Esophagus muscularis mucosa (tissue), 4 donors: ENCODE results near the gene TMEM131L. TPM values are rescaled to one million over a fixed set of nuclear protein-coding genes. Genes with fewer than 3 reads are reported as not detected.

ENCODE experiments used
- DNase-seq: peaks from one replicate; pipeline ENCODE4 v3.0.0-alpha.2; 2017; ENCODE audit errors: extremely low spot score
- H3K27ac ChIP-seq, 4 donors: fragments of 200-600 bp; sonication (generic); replicated peaks in 1 of 4; 1 replicate in 3 of 4; 2 replicates in 1 of 4; pipeline ENCODE4 v1.5.1; 2016 to 2019; ENCODE audit warnings: mild to moderate bottlenecking in 1 of 4
- H3K27me3 ChIP-seq, 4 donors: fragments of 200-600 bp; sonication (generic); one replicate each; pipeline versions ENCODE4 v1.5.1 to v1.6.0; 2016 to 2019
- H3K36me3 ChIP-seq, 4 donors: fragments of 200-600 bp; sonication (generic); one replicate each; pipeline ENCODE4 v1.5.1; 2016 to 2019
- H3K4me1 ChIP-seq, 4 donors: fragments of 200-600 bp; sonication (generic); one replicate each; pipeline ENCODE4 v1.5.1; 2016 to 2019
- H3K4me3 ChIP-seq, 4 donors: fragments of 200-600 bp; sonication (generic); 1 replicate in 2 of 4; 2 replicates in 2 of 4; pipeline ENCODE4 v1.5.1; 2016 to 2019; ENCODE audit warnings: mild to moderate bottlenecking in 4 of 4, moderate library complexity in 1 of 4
- H3K9me3 ChIP-seq, 4 donors: fragments of 200-600 bp; sonication (generic); 1 replicate in 3 of 4; 2 replicates in 1 of 4; pipeline ENCODE4 v1.5.1; 2016 to 2019
- EP300 ChIP-seq: sonication (generic); formaldehyde crosslinking; IDR thresholded peaks from one replicate; pipeline ENCODE4 v1.6.1; 2017; ENCODE audit warnings: antibody characterized with exemption
- POLR2A ChIP-seq: fragments of 450-650 bp; IDR thresholded peaks from one replicate; pipeline ENCODE4 v1.6.1; 2017; ENCODE audit warnings: antibody characterized with exemption, moderate library complexity, mild to moderate bottlenecking, low read depth
- POLR2AphosphoS5 ChIP-seq, 2 donors: sonication (generic); formaldehyde crosslinking; IDR thresholded peaks; one replicate each; pipeline ENCODE4 v1.6.1; 2017; ENCODE audit warnings: antibody characterized with exemption in 2 of 2
- WGBS: methylation state at CpG from one replicate; pipeline ENCODE4 v1.1.5; 2018; 5-methylcytosine and 5-hydroxymethylcytosine counted together
- intact Hi-C: fragments of 100-400 bp; cut with DNase I; formaldehyde crosslinking; loops from one replicate; pipeline ENCODE4 v1.15.1; 2023
- total RNA-seq, 4 donors: library from RNA; depleted of rRNA; stranded (reverse); fragments of >200 nt; gene quantifications; one replicate each; pipeline versions ENCODE4 v1.1.0 to v1.2.1, GENCODE V29; 2016
- TF ChIP-seq, protein P1 (sequence below), 3 experiments: fragments of 200-600 bp in 2 of 3; fragments of 450-650 bp in 1 of 3; sonication (generic) in 2 of 3; IDR thresholded peaks; one replicate each; pipeline ENCODE4 v1.5.1; 2017 to 2019; ENCODE audit warnings: antibody characterized with exemption in 3 of 3, mild to moderate bottlenecking in 2 of 3, moderate library complexity in 1 of 3

TMEM131L gene
- total RNA-seq, 4 donors from 2014 or later = 10.3 to 16.3 (median 12.1) TPM

DNA sequence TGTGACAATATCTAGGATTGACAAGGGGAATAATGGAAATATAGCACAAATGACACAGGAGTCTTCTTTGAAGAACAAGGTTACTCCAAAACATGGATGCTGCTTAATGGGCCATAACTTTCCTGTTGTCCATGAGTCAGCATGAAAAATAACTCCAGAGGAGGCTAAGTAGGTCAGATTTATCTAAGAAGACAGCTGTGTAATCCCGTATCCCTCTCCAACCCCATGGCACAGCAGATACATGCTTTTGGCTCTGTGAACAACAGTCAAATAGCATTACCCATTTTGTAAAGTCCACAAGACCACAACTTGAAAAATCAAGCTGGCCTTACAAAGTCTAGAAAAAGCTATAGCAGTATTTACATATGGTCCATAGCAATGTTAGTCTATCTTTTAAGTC is 2.1 kb upstream of the TMEM131L start:
- Histone ChIP-seq H3K27me3 (no peaks in the 10 kb centered on the region), H3K36me3 (no peaks in the 10 kb centered on the region), H3K4me3 (no peak overlapping the region), H3K27ac (peak overlapping the region; percentile 82 to 89 (median 88)), H3K9me3 (no peaks in the 10 kb centered on the region), H3K4me1 (peaks cover 23 to 44% (median 42%) of the 10 kb centered on the region in 4 donors)
- DNase-seq = no peak
- intact Hi-C loops = loop anchor here (10.0 kb wide), 1 partner anchor 119 kb away; the partner anchor contains the start of gene MND1
- TF ChIP-seq EP300 (no peak), POLR2A (no peak), POLR2AphosphoS5 (IDR thresholded peaks at IDR 0.05) (no peak)
- TF ChIP-seq, protein P1, sequence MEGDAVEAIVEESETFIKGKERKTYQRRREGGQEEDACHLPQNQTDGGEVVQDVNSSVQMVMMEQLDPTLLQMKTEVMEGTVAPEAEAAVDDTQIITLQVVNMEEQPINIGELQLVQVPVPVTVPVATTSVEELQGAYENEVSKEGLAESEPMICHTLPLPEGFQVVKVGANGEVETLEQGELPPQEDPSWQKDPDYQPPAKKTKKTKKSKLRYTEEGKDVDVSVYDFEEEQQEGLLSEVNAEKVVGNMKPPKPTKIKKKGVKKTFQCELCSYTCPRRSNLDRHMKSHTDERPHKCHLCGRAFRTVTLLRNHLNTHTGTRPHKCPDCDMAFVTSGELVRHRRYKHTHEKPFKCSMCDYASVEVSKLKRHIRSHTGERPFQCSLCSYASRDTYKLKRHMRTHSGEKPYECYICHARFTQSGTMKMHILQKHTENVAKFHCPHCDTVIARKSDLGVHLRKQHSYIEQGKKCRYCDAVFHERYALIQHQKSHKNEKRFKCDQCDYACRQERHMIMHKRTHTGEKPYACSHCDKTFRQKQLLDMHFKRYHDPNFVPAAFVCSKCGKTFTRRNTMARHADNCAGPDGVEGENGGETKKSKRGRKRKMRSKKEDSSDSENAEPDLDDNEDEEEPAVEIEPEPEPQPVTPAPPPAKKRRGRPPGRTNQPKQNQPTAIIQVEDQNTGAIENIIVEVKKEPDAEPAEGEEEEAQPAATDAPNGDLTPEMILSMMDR (IDR thresholded peaks at IDR 0.05) = no peak
- WGBS = 14% methylated on average over 1 of the region's 1 CpG

DNA sequence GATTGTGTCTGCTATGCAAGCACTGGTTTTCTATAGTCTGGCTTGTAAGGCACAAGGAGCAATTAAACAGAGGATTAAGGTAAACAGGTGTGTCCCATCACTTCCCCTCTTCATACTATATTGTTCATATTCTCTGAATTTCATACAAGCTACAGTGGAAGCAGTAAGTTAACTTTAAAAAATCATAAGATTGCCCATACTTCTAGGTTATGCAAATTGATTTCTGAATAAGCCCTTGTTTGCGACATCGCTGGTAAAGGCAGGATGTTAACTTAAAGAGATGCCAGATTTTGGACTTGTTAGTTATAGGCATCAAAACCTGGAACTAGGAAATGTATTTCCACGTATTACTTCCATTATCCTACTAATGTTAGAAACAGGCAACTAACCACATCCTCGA is 1.0 kb upstream of the TMEM131L start:
- intact Hi-C loops = loop anchor here (5.0 to 10.0 kb wide), 2 partner anchors 92 to 120 kb away; partner anchors contain the start of gene MND1
- 49% methylated on average over 4 of the region's 4 CpGs for WGBS
- TF ChIP-seq POLR2AphosphoS5 (IDR thresholded peaks at IDR 0.05) (no peak), EP300 (no peak), POLR2A (no peak)
- TF ChIP-seq, protein P1 (IDR thresholded peaks at IDR 0.05) = no peak
- H3K4me1 ChIP-seq = peaks cover 27 to 55% (median 53%) of the 10 kb centered on the region in 4 donors
- no peak for DNase-seq
- no peaks in the 10 kb centered on the region for H3K9me3 ChIP-seq
- H3K4me3 ChIP-seq = peak overlapping the region; percentile 61 to 95 (median 88)
- H3K27me3 ChIP-seq = no peaks in the 10 kb centered on the region
- no peaks in the 10 kb centered on the region for H3K36me3 ChIP-seq
- H3K27ac ChIP-seq = peak overlapping the region; percentile 82 to 89 (median 88)

DNA sequence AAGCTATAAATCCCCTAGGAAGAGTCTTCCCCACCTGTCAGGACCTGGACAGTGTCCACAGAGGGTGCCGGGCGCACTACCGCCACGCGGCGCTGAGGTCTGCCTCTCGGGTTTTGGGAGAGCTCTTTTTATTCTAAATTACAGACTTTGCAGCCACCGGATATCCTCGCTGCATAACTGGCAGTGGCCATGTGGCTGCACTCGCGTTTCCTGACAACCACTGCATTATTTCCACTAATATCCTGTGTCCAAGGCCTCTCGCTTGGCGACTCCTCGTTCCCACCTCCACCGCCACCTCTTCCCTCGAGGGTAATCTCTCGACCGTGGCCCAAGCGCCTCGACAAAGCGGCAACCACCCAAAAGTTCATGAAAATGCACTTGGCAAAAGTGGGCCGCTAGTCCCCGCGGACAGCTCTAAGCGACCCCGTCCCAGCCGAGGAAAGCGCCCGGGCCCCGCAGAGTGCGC is 512 bp upstream of the TMEM131L start:
- no peak for TF ChIP-seq POLR2A
- no peak for TF ChIP-seq EP300
- peak; percentile 5 to 29 for TF ChIP-seq POLR2AphosphoS5 (IDR thresholded peaks at IDR 0.05)
- TF ChIP-seq, protein P1 (IDR thresholded peaks at IDR 0.05) = peak; percentile 44 to 49 (median 49)
- Histone ChIP-seq H3K27me3 (no peaks in the 10 kb centered on the region), H3K36me3 (no peaks in the 10 kb centered on the region), H3K27ac (peak overlapping the region; percentile 82 to 89 (median 88)), H3K9me3 (no peaks in the 10 kb centered on the region), H3K4me3 (peak overlapping the region; percentile 61 to 95 (median 88)), H3K4me1 (peaks cover 27 to 57% (median 53%) of the 10 kb centered on the region in 4 donors)
- WGBS = under 1% methylated on average over 24 of the region's 31 CpGs
- intact Hi-C loops = loop anchor here (2.0 to 10.0 kb wide), 3 partner anchors 92 to 121 kb away; partner anchors contain the start of gene MND1
- DNase-seq = peak; percentile 92

DNA sequence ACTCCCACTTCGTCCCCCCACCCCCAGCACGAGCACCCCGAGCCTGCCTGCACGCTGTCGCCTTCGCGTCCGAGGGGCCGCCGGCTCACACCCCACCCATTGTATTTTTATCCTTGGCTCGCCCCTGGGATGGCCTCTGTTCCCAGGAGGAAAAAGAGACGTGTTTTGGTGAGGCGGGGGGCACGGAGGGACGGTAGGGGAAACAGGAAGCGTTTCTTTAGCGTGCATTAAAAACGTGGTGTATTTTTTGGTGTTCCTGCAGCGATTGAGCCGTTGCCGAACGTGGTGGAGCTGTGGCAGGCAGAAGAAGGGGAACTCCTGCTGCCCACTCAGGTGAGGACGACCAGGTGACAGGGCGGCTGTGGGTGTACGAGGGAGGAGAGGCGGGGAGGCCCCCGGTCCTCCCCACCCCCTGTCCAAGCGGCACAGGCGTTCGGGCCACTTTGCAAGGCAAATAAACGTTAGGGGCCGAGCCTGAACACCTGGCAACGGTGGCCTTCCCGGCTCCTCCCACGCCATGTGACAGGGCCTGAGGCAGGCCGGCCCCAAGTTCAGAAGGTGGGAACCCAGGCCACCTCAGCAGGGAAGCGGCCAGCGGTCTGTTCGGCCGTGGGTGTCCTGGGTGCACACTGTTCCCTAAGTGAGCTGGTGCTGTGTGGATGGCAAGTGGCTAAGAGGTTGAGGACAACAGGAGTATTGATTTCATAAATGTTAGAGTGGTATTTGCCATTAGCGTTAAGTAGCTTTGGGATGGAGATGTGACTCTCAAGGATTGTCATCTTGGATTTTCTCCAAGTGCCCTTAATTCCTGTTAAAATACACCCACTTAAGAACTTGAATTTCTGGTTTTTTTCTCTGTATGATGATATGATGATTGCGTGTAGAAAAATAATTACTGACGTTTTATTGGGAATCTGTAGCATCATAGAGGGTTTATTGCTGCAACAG is 1.1 kb downstream of the TMEM131L start:
- Histone ChIP-seq H3K27ac (peak overlapping the region; percentile 82 to 89 (median 88)), H3K4me3 (peak overlapping the region; percentile 61 to 95 (median 88)), H3K27me3 (no peaks in the 10 kb centered on the region), H3K4me1 (peaks cover 27 to 67% (median 56%) of the 10 kb centered on the region in 4 donors), H3K9me3 (no peaks in the 10 kb centered on the region), H3K36me3 (no peaks in the 10 kb centered on the region)
- intact Hi-C loops = loop anchor here (2.0 to 10.0 kb wide), 3 partner anchors 90 to 122 kb away; partner anchors contain the start of gene MND1
- TF ChIP-seq EP300 (no peak), POLR2A (no peak), POLR2AphosphoS5 (IDR thresholded peaks at IDR 0.05) (no peak)
- TF ChIP-seq, protein P1 (IDR thresholded peaks at IDR 0.05) = no peak
- WGBS = 4% methylated on average over 30 of the region's 43 CpGs
- no peak for DNase-seq
